ENCODE measurements around the gene PNLIPRP3. TPM values are rescaled to one million over a fixed set of nuclear protein-coding genes. Genes with fewer than 3 reads are reported as not detected.

Gene PNLIPRP3
- total and polyA plus RNA-seq, 9 of the 15 experiments (the other 6 are each of a cell fraction or from before 2014, with no cell fraction given) = not detected

Small RNA genes within 50 kb of the gene (small RNA-seq; reads per million reads assigned to genes)
- not detected for gene SNRPGP6

Other genes with a start within 250 kb of the PNLIPRP3 start
- not detected in 2 replicates for gene GFRA1, start 154.6 kb upstream of the PNLIPRP3 start, total RNA-seq (2014; rRNA removed)
- not detected in 2 replicates for gene GFRA1, start 154.6 kb upstream of the PNLIPRP3 start, total RNA-seq (2014; rRNA removed; fragmentation: Illumina TruSeq; extraction: Trizol)
- gene GFRA1, start 154.6 kb upstream of the PNLIPRP3 start, total RNA-seq (2015; rRNA removed; fragmentation: Illumina TruSeq; extraction: Trizol) = not detected in 2 replicates
- gene GFRA1, start 154.6 kb upstream of the PNLIPRP3 start, total RNA-seq (2021) = 0.04 TPM in 2 replicates
- gene GFRA1, start 154.6 kb upstream of the PNLIPRP3 start, polyA plus RNA-seq (2011; rRNA removed) = not detected in 2 replicates
- not detected in 2 replicates for gene GFRA1, start 154.6 kb upstream of the PNLIPRP3 start, polyA plus RNA-seq (2014; fragmentation: Illumina TruSeq; extraction: Trizol)
- not detected for gene GFRA1, start 154.6 kb upstream of the PNLIPRP3 start, polyA plus RNA-seq (2014; fragmentation: Nextera tagmentation; extraction: Ambion mirVana)
- not detected in 2 replicates for gene GFRA1, start 154.6 kb upstream of the PNLIPRP3 start, polyA plus RNA-seq (2014; rRNA removed)
- not detected in 2 replicates for gene CCDC172, start 103.4 kb upstream of the PNLIPRP3 start, total RNA-seq (2014; rRNA removed)
- not detected in 2 replicates for gene CCDC172, start 103.4 kb upstream of the PNLIPRP3 start, total RNA-seq (2014; rRNA removed; fragmentation: Illumina TruSeq; extraction: Trizol)
- not detected in 2 replicates for gene CCDC172, start 103.4 kb upstream of the PNLIPRP3 start, total RNA-seq (2015; rRNA removed; fragmentation: Illumina TruSeq; extraction: Trizol)
- gene CCDC172, start 103.4 kb upstream of the PNLIPRP3 start, total RNA-seq (2021) = not detected in 2 replicates
- gene CCDC172, start 103.4 kb upstream of the PNLIPRP3 start, polyA plus RNA-seq (2011; rRNA removed) = not detected in 2 replicates
- gene CCDC172, start 103.4 kb upstream of the PNLIPRP3 start, polyA plus RNA-seq (2014; fragmentation: Illumina TruSeq; extraction: Trizol) = not detected in 2 replicates
- gene CCDC172, start 103.4 kb upstream of the PNLIPRP3 start, polyA plus RNA-seq (2014; fragmentation: Nextera tagmentation; extraction: Ambion mirVana) = not detected
- gene CCDC172, start 103.4 kb upstream of the PNLIPRP3 start, polyA plus RNA-seq (2014; rRNA removed) = not detected in 2 replicates
- gene PNLIP, start 118.1 kb downstream of the PNLIPRP3 start, total RNA-seq (2014; rRNA removed) = not detected in 2 replicates
- gene PNLIP, start 118.1 kb downstream of the PNLIPRP3 start, total RNA-seq (2014; rRNA removed; fragmentation: Illumina TruSeq; extraction: Trizol) = not detected in 2 replicates
- not detected in 2 replicates for gene PNLIP, start 118.1 kb downstream of the PNLIPRP3 start, total RNA-seq (2015; rRNA removed; fragmentation: Illumina TruSeq; extraction: Trizol)
- gene PNLIP, start 118.1 kb downstream of the PNLIPRP3 start, total RNA-seq (2021) = 0.69 and 1.1 TPM in 2 replicates
- gene PNLIP, start 118.1 kb downstream of the PNLIPRP3 start, polyA plus RNA-seq (2011; rRNA removed) = not detected in 2 replicates
- gene PNLIP, start 118.1 kb downstream of the PNLIPRP3 start, polyA plus RNA-seq (2014; fragmentation: Illumina TruSeq; extraction: Trizol) = not detected in 2 replicates
- not detected for gene PNLIP, start 118.1 kb downstream of the PNLIPRP3 start, polyA plus RNA-seq (2014; fragmentation: Nextera tagmentation; extraction: Ambion mirVana)
- not detected in 2 replicates for gene PNLIP, start 118.1 kb downstream of the PNLIPRP3 start, polyA plus RNA-seq (2014; rRNA removed)
- not detected in 2 replicates for gene PNLIPRP1, start 163.1 kb downstream of the PNLIPRP3 start, total RNA-seq (2014; rRNA removed)
- not detected in 2 replicates for gene PNLIPRP1, start 163.1 kb downstream of the PNLIPRP3 start, total RNA-seq (2014; rRNA removed; fragmentation: Illumina TruSeq; extraction: Trizol)
- not detected in 2 replicates for gene PNLIPRP1, start 163.1 kb downstream of the PNLIPRP3 start, total RNA-seq (2015; rRNA removed; fragmentation: Illumina TruSeq; extraction: Trizol)
- gene PNLIPRP1, start 163.1 kb downstream of the PNLIPRP3 start, total RNA-seq (2021) = 0.60 and 1.1 TPM in 2 replicates
- gene PNLIPRP1, start 163.1 kb downstream of the PNLIPRP3 start, polyA plus RNA-seq (2011; rRNA removed) = not detected in 2 replicates
- not detected in 2 replicates for gene PNLIPRP1, start 163.1 kb downstream of the PNLIPRP3 start, polyA plus RNA-seq (2014; fragmentation: Illumina TruSeq; extraction: Trizol)
- not detected for gene PNLIPRP1, start 163.1 kb downstream of the PNLIPRP3 start, polyA plus RNA-seq (2014; fragmentation: Nextera tagmentation; extraction: Ambion mirVana)
- gene PNLIPRP1, start 163.1 kb downstream of the PNLIPRP3 start, polyA plus RNA-seq (2014; rRNA removed) = not detected in 2 replicates
- not detected in 2 replicates for gene PNLIPRP2, start 193.1 kb downstream of the PNLIPRP3 start, total RNA-seq (2014; rRNA removed)
- gene PNLIPRP2, start 193.1 kb downstream of the PNLIPRP3 start, total RNA-seq (2014; rRNA removed; fragmentation: Illumina TruSeq; extraction: Trizol) = not detected in 2 replicates
- not detected in 2 replicates for gene PNLIPRP2, start 193.1 kb downstream of the PNLIPRP3 start, total RNA-seq (2015; rRNA removed; fragmentation: Illumina TruSeq; extraction: Trizol)
- gene PNLIPRP2, start 193.1 kb downstream of the PNLIPRP3 start, total RNA-seq (2021) = 0.38 and 0.40 TPM in 2 replicates
- not detected in 2 replicates for gene PNLIPRP2, start 193.1 kb downstream of the PNLIPRP3 start, polyA plus RNA-seq (2011; rRNA removed)
- not detected in 2 replicates for gene PNLIPRP2, start 193.1 kb downstream of the PNLIPRP3 start, polyA plus RNA-seq (2014; fragmentation: Illumina TruSeq; extraction: Trizol)
- gene PNLIPRP2, start 193.1 kb downstream of the PNLIPRP3 start, polyA plus RNA-seq (2014; fragmentation: Nextera tagmentation; extraction: Ambion mirVana) = not detected
- gene PNLIPRP2, start 193.1 kb downstream of the PNLIPRP3 start, polyA plus RNA-seq (2014; rRNA removed) = not detected in 2 replicates

Data from K562 (cell line).